Astrocyte of the spinal cord (primary cell): ENCODE results near the gene ARL14EPL.
"Not testable (repeated sequence)": the region's sequence is repeated elsewhere in the genome, so short reads cannot be mapped to it uniquely, and the experiment has no call there.

Source experiments
- DNase-seq: peaks from one replicate; pipeline ENCODE4 v3.0.0; 2011; ENCODE audit warnings: low read depth, low spot score
- H3K4me3 ChIP-seq: 2 replicates; pipeline ENCODE4 v1.5.1; 2011; ENCODE audit warnings: low read depth, mild to moderate bottlenecking, low read length, moderate library complexity
- in situ Hi-C: cut with HindIII; loops from 2 replicates; pipeline ENCODE4 v1.10.0; 2017; ENCODE audit warnings: low sequenced_read_pairs
- TF ChIP-seq, protein P1 (sequence below): IDR thresholded peaks from 2 replicates; pipeline ENCODE4 v1.5.1; 2012; ENCODE audit warnings: low read depth, mild to moderate bottlenecking, low read length, inconsistent platforms

Gene ARL14EPL

DNA sequence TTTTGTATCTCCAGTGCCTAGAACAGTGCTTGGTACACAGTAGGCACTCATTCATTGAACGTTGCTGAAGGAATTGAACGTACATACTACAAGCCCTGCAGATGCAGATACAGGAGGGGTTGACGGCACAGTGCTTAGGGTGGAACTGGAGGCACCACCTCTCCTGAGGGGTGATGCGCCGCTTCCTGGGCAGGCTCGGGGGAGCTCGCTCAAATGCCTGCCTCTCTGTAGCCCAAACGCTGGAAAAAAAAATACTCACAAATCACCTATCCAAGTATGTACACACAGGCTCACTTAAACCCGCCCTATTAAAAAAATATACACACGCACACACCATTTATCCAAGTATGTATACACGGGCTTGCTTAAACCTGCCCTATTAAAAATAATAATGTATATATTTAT is 52.0 kb downstream of the ARL14EPL start:
- peak overlapping the region; percentile 71 for H3K4me3 ChIP-seq
- in situ Hi-C loops = no loop called here
- TF ChIP-seq, protein P1, sequence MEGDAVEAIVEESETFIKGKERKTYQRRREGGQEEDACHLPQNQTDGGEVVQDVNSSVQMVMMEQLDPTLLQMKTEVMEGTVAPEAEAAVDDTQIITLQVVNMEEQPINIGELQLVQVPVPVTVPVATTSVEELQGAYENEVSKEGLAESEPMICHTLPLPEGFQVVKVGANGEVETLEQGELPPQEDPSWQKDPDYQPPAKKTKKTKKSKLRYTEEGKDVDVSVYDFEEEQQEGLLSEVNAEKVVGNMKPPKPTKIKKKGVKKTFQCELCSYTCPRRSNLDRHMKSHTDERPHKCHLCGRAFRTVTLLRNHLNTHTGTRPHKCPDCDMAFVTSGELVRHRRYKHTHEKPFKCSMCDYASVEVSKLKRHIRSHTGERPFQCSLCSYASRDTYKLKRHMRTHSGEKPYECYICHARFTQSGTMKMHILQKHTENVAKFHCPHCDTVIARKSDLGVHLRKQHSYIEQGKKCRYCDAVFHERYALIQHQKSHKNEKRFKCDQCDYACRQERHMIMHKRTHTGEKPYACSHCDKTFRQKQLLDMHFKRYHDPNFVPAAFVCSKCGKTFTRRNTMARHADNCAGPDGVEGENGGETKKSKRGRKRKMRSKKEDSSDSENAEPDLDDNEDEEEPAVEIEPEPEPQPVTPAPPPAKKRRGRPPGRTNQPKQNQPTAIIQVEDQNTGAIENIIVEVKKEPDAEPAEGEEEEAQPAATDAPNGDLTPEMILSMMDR = no peak
- peak; percentile 30 for DNase-seq

- peak within 1 kb of the TSS; percentile 71 for H3K4me3 ChIP-seq
- peak; percentile 86 for DNase-seq
- in situ Hi-C loops = no loop called here
These were observed 52.8 kb downstream of the ARL14EPL start, which contains the start of gene COMMD10 for GRCh38 chr5:116084871-116085715. Gene COMMD10, plus strand, starts transcription at chr5:116085025.

DNA sequence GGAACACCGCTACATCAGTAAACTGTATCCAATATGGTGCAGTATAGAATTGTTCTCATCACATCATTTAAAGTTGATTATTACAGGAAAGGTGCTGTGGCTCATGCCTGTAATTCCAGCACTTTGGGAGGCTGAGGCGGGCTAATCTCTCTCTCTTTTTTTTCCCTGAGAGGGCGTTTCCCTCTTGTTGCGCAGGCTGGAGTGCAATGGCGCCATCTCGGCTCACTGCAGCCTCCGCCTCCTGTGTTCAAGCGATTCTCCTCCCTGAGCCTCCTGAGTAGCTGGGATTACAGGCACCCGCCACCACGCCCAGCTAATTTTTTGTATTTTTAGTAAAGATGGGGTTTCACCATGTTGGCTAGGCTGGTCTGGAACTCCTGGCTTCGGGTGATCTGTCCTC is 54.0 kb downstream of the ARL14EPL start:
- in situ Hi-C loops, H3K4me3 ChIP-seq, DNase-seq: not testable (repeated sequence)

More at GRCh38 chr5:116084871-116085715, 52.8 kb downstream of the ARL14EPL start, which contains the start of gene COMMD10:
- TF ChIP-seq, protein P1 = no peak

GRCh38 chr5:116088062-116088461 is 55.8 kb downstream of the ARL14EPL start:
- in situ Hi-C loops = no loop called here

DNA sequence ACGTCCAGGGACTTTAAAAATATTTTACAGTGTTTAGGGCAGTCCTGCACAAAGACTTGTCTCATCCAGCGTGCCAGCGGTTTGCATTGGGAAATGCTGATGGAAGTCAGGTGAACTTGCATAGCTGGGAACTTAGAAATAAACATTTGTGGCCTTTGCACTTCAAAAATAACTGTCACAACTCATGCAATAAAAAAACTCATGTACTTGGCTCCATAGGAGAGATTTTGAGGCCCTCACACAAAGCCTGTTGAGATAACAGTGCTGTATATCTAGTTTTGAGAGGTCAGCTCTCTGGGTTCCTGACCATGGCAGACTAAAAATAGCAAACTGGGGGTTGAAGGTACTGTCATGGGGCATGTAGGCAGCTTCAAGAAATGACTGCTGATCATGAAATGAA is 58.0 kb downstream of the ARL14EPL start:
- in situ Hi-C loops = no loop called here
- no peak for DNase-seq
- no peak overlapping the region for H3K4me3 ChIP-seq
- TF ChIP-seq, protein P1 = no peak

More at GRCh38 chr5:116088062-116088461, 55.8 kb downstream of the ARL14EPL start:
- TF ChIP-seq, protein P1 = no peak
- H3K4me3 ChIP-seq = no peak overlapping the region
- no peak for DNase-seq

DNA sequence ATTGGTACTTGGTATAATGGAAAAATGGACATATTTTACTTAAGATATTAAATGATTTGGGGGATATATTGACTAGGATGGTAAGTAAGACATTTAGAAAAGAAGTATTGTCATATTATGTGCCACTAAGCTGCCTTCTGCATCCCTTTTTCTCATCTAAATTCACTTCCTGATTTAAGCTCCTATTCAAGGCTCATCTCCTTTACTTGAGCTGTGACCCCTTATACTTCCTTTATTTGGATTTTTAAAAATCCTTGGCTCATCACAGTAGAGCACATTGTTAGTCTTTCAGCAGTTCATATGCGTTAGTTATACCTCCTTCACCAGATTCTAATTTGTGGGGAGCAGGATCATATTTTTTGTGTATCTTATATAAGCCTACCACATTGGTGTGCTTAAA is 59.1 kb downstream of the ARL14EPL start:
- in situ Hi-C loops = no loop called here
- TF ChIP-seq, protein P1 = no peak
- no peak for DNase-seq
- no peak overlapping the region for H3K4me3 ChIP-seq

GRCh38 chr5:116097301-116097700 is 65.0 kb downstream of the ARL14EPL start:
- TF ChIP-seq, protein P1 = no peak
- no peak for DNase-seq
- in situ Hi-C loops = no loop called here
- no peak overlapping the region for H3K4me3 ChIP-seq
